IMR-90 (cell line): ENCODE measurements around the gene PDE6H. TPM values are rescaled to one million over a fixed set of nuclear protein-coding genes. Genes with fewer than 3 reads are reported as not detected.

Experiments used
- ATAC-seq: fragments of 200-7000 bp; cut with Tn5 transposase; 2 replicates; pipeline ENCODE4 v1.9.1; 2020; ENCODE audit warnings: low read depth, mild to moderate bottlenecking, moderate library complexity
- BruUV-seq: library from RNA; stranded (reverse); fragments of 400-500 nt; replicated peaks from 2 replicates; lab custom pipeline; 2021; lab: Mats Ljungman, UMichigan
- CTCF ChIA-PET: fragments of 300-600 bp; formaldehyde crosslinking; extraction: SDS; loops from one replicate; lab custom pipeline; 2021; ENCODE audit warnings: antibody characterized with exemption; lab: Yijun Ruan, JAX
- POLR2A ChIA-PET: fragments of 300-600 bp; sonication (Branson Sonifier 250); formaldehyde crosslinking; loops from one replicate; lab custom pipeline; 2022; ENCODE audit warnings: antibody characterized with exemption; ENCODE audit not compliant: unreplicated experiment; lab: Charles Lee
- DNase-seq: peaks from one replicate; pipeline ENCODE4 v3.0.0; 2013
- H2AFZ ChIP-seq: replicated peaks from 2 replicates; pipeline ENCODE3; 2013; ENCODE audit warnings: low read length, mild to moderate bottlenecking; ENCODE audit not compliant: poor library complexity
- H2AK5ac ChIP-seq: 2 replicates; pipeline ENCODE4 v1.6.1; 2013; ENCODE audit warnings: low read depth, low read length, inconsistent platforms
- H2AK9ac ChIP-seq: replicated peaks from 2 replicates; pipeline ENCODE3; 2013; ENCODE audit warnings: mild to moderate bottlenecking, low read depth, low read length, moderate library complexity; ENCODE audit not compliant: poor library complexity
- H2BK120ac ChIP-seq: 2 replicates; pipeline ENCODE4 v1.6.1; 2013; ENCODE audit warnings: low read depth, low read length, inconsistent platforms
- H2BK15ac ChIP-seq: 3 replicates; pipeline ENCODE4 v1.6.1; 2013; ENCODE audit warnings: low read depth, low read length, inconsistent platforms
- H2BK20ac ChIP-seq: 2 replicates; pipeline ENCODE4 v1.6.1; 2013; ENCODE audit warnings: low read depth, mild to moderate bottlenecking, inconsistent platforms, low read length, moderate library complexity
- H2BK5ac ChIP-seq: 2 replicates; pipeline ENCODE4 v1.6.1; 2013; ENCODE audit warnings: mild to moderate bottlenecking, low read depth, low read length, inconsistent platforms; ENCODE audit not compliant: poor library complexity, severe bottlenecking
- H3K14ac ChIP-seq: replicated peaks from 2 replicates; pipeline ENCODE4 v1.6.1; 2013; ENCODE audit warnings: low read depth, low read length, inconsistent platforms
- H3K18ac ChIP-seq: 2 replicates; pipeline ENCODE4 v1.6.1; 2013; ENCODE audit warnings: low read depth, low read length, control low read depth
- H3K23ac ChIP-seq: 2 replicates; pipeline ENCODE4 v1.6.1; 2013; ENCODE audit warnings: low read depth, low read length, inconsistent platforms
- H3K27ac ChIP-seq: 2 replicates; pipeline ENCODE4 v1.5.1; 2013; ENCODE audit warnings: mild to moderate bottlenecking, control low read depth, low read length; ENCODE audit not compliant: insufficient read depth
- H3K27me3 ChIP-seq: 2 replicates; pipeline ENCODE4 v1.6.1; 2013; ENCODE audit warnings: low read length; ENCODE audit not compliant: control insufficient read depth, insufficient read depth
- H3K36me3 ChIP-seq: 2 replicates; pipeline ENCODE4 v1.6.1; 2013; ENCODE audit warnings: low read length, mixed read lengths; ENCODE audit not compliant: control insufficient read depth, insufficient read depth
- H3K4ac ChIP-seq: 2 replicates; pipeline ENCODE4 v1.6.1; 2013; ENCODE audit warnings: low read depth, low read length, inconsistent platforms
- H3K4me1 ChIP-seq: 2 replicates; pipeline ENCODE4 v1.6.1; 2013; ENCODE audit warnings: low read length, mixed read lengths; ENCODE audit not compliant: control insufficient read depth, insufficient read depth
- H3K4me2 ChIP-seq: 2 replicates; pipeline ENCODE4 v1.6.1; 2013; ENCODE audit warnings: low read depth, mild to moderate bottlenecking, control low read depth, low read length, moderate library complexity
- H3K4me3 ChIP-seq: 2 replicates; pipeline ENCODE4 v1.5.1; 2013; ENCODE audit warnings: low read depth, mild to moderate bottlenecking, control low read depth, low read length, moderate library complexity; ENCODE audit not compliant: insufficient read depth
- H3K56ac ChIP-seq: 2 replicates; pipeline ENCODE4 v1.6.1; 2013; ENCODE audit warnings: low read length, inconsistent platforms; ENCODE audit not compliant: insufficient read depth; ENCODE audit errors: extremely low read depth
- H3K79me1 ChIP-seq, 2 experiments: 2 replicates each; pipeline ENCODE4 v1.6.1; 2013; ENCODE audit warnings: low read length in 2 of 2, inconsistent platforms in 1 of 2, low read depth in 1 of 2
- H3K9ac ChIP-seq: 2 replicates; pipeline ENCODE4 v1.6.1; 2013; ENCODE audit warnings: low read depth, low read length, control low read depth
- H3K9me1 ChIP-seq: 2 replicates; pipeline ENCODE4 v1.6.1; 2013; ENCODE audit warnings: low read length, inconsistent platforms; ENCODE audit not compliant: insufficient read depth
- H3K9me3 ChIP-seq: 2 replicates; pipeline ENCODE4 v1.6.1; 2013; ENCODE audit warnings: low read length; ENCODE audit not compliant: control insufficient read depth, insufficient read depth
- H4K20me1 ChIP-seq: 2 replicates; pipeline ENCODE4 v1.6.1; 2013; ENCODE audit warnings: low read length, inconsistent platforms; ENCODE audit not compliant: insufficient read depth
- H4K5ac ChIP-seq: 2 replicates; pipeline ENCODE4 v1.6.1; 2013; ENCODE audit warnings: mild to moderate bottlenecking, low read depth, low read length, control low read depth
- H4K8ac ChIP-seq, 2 experiments: 2 replicates each; pipeline ENCODE4 v1.6.1; 2013; ENCODE audit warnings: low read depth in 2 of 2, low read length in 2 of 2, control low read depth in 1 of 2, inconsistent platforms in 1 of 2
- H4K91ac ChIP-seq: 2 replicates; pipeline ENCODE4 v1.6.1; 2013; ENCODE audit warnings: low read depth, low read length, inconsistent platforms; ENCODE audit not compliant: insufficient read depth
- BHLHE40 ChIP-seq: fragments of 150-350 bp; IDR thresholded peaks from 2 replicates; pipeline ENCODE4 v1.6.1; 2016; ENCODE audit warnings: mild to moderate bottlenecking, low read depth, low read length
- CEBPB ChIP-seq: IDR thresholded peaks from 2 replicates; pipeline ENCODE4 v1.6.1; 2012; ENCODE audit warnings: low read depth, low read length, improper control_type of control experiment
- CHD1 ChIP-seq: IDR thresholded peaks from 2 replicates; pipeline ENCODE4 v1.6.1; 2012; ENCODE audit warnings: low read depth, low read length, improper control_type of control experiment
- FOS ChIP-seq: fragments of 150-350 bp; IDR thresholded peaks from 2 replicates; pipeline ENCODE4 v1.6.1; 2016; ENCODE audit warnings: low read depth, low read length
- MAFK ChIP-seq: IDR thresholded peaks from 2 replicates; pipeline ENCODE4 v1.6.1; 2012; ENCODE audit warnings: low read depth, low read length, improper control_type of control experiment
- MAZ ChIP-seq: IDR thresholded peaks from 2 replicates; pipeline ENCODE4 v1.6.1; 2012; ENCODE audit warnings: low read depth, mild to moderate bottlenecking, low read length, improper control_type of control experiment, moderate library complexity, borderline replicate concordance
- MXI1 ChIP-seq: IDR thresholded peaks from 2 replicates; pipeline ENCODE4 v1.6.1; 2012; ENCODE audit warnings: low read depth, mild to moderate bottlenecking, low read length, moderate library complexity, borderline replicate concordance
- NFE2L2 ChIP-seq: fragments of 150-350 bp; IDR thresholded peaks from 2 replicates; pipeline ENCODE4 v1.6.1; 2016; ENCODE audit warnings: low read depth, mild to moderate bottlenecking, low read length
- POLR2A ChIP-seq: IDR thresholded peaks from 2 replicates; pipeline ENCODE4 v1.6.1; 2012; ENCODE audit warnings: mild to moderate bottlenecking, low read depth, low read length
- RAD21 ChIP-seq: IDR thresholded peaks from 2 replicates; pipeline ENCODE4 v1.6.1; 2012; ENCODE audit warnings: low read length, improper control_type of control experiment
- RCOR1 ChIP-seq: IDR thresholded peaks from 2 replicates; pipeline ENCODE4 v1.6.1; 2012; ENCODE audit warnings: mild to moderate bottlenecking, low read length, improper control_type of control experiment; ENCODE audit not compliant: insufficient replicate concordance
- RFX5 ChIP-seq: IDR thresholded peaks from 2 replicates; pipeline ENCODE4 v1.8.0; 2012; ENCODE audit warnings: low read depth, mild to moderate bottlenecking, low read length, moderate library complexity
- SMC3 ChIP-seq: fragments of 150-350 bp; IDR thresholded peaks from 2 replicates; pipeline ENCODE4 v1.6.1; 2016; ENCODE audit warnings: low read depth, mild to moderate bottlenecking, antibody characterized with exemption, low read length, moderate library complexity
- WGBS, 2 experiments: methylation state at CpG; one replicate each; pipeline versions ENCODE4 v1.1.5 to v1.1.7; 2013; ENCODE audit warnings: missing lambda C conversion rate in 2 of 2; ENCODE audit not compliant: insufficient read length in 1 of 2; ENCODE audit errors: extremely low coverage in 2 of 2; 5-methylcytosine and 5-hydroxymethylcytosine counted together
- dilution Hi-C: fragments of 300-500 bp; cut with HindIII; formaldehyde crosslinking; loops from one replicate; pipeline ENCODE4 v1.14.3; 2018; ENCODE audit warnings: low sequenced_read_pairs; ENCODE audit not compliant: unreplicated experiment
- in situ Hi-C: fragments of 300-500 bp; cut with MboI; formaldehyde crosslinking; loops from 3 replicates; pipeline ENCODE4 v1.14.3; 2019; ENCODE audit warnings: low sequenced_read_pairs, inconsistent platforms, mixed read lengths
- intact Hi-C: fragments of 100-400 bp; cut with micrococcal nuclease; formaldehyde crosslinking; loops from 2 replicates; pipeline ENCODE4 v1.10.0; 2022
- polyA plus RNA-seq, 3 experiments: library from polyadenylated mRNA; depleted of rRNA; stranded (reverse); fragments of >200 nt; gene quantifications; 2 replicates each; pipeline ENCODE4 v1.2.3, GENCODE V29; 2012; ENCODE audit warnings: low replicate concordance in 1 of 3
- total RNA-seq: library from RNA; depleted of rRNA; stranded (reverse); fragments of >200 nt; gene quantifications from 2 replicates; pipeline ENCODE4 v1.2.3, GENCODE V29; 2012
- TF ChIP-seq, protein P1 (sequence below): conservative IDR thresholded peaks from 2 replicates; pipeline ENCODE4 v1.5.1; 2012; ENCODE audit warnings: mild to moderate bottlenecking, low read depth, low read length, improper control_type of control experiment
- TF ChIP-seq, protein P2 (sequence below): fragments of 150-350 bp; IDR thresholded peaks from 2 replicates; pipeline ENCODE4 v1.6.1; 2016; ENCODE audit warnings: low read depth, mild to moderate bottlenecking, low read length, moderate library complexity, borderline replicate concordance
- TF ChIP-seq, protein P3 (sequence below): fragments of 150-350 bp; IDR thresholded peaks from 2 replicates; pipeline ENCODE4 v1.6.1; 2017; ENCODE audit warnings: mild to moderate bottlenecking, antibody characterized with exemption, low read length, low read depth

The PDE6H gene
- total and polyA plus RNA-seq, 2 of the 4 experiments (the other 2 are of a cell fraction), result not detected

DNA sequence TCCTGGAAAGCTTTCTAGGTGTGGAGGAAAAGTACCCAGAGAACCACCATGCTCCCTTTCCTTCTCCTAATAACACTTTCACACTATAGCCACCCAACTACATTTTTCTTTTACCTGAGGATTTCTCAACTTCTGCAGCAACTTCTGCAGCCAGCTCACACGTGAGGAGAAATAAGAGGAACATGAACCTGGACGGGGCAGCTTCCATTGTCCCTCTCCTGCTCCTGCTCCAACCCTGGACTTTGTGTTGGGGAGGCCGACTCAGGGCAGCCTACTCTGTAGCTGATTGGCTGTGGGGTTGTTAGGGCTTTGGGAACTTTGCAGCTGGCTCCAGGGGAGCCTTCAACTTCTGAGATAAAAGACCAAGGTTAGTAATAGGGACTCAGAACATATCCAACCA, 34.5 kb upstream of the PDE6H start, which contains the start of gene ERP27:
TSS of gene ERP27 (minus strand) at position 237 of the 400 bp plus-strand sequence. CDS start at position 208, 29 bp downstream.
- Histone ChIP-seq H2AFZ (no peak within 1 kb of the TSS), H2BK5ac (no peak within 1 kb of the TSS), H3K23ac (no peak within 1 kb of the TSS), H4K5ac (no peak within 1 kb of the TSS), H2BK15ac (no peak within 1 kb of the TSS), H3K27ac (no peak within 1 kb of the TSS), H3K9ac (no peak within 1 kb of the TSS), H3K36me3 (no peaks in the 10 kb centered on the region), H2AK5ac (no peak within 1 kb of the TSS), H3K4me2 (no peak within 1 kb of the TSS), H3K79me1 (no peaks in the 10 kb centered on the region), H2BK20ac (no peak within 1 kb of the TSS), H3K27me3 (no peaks in the 10 kb centered on the region), H4K8ac (no peak within 1 kb of the TSS), H3K9me1 (no peaks in the 10 kb centered on the region), H3K4me1 (peaks cover 2% of the 10 kb centered on the region; the same call in 1 of the 2 replicates), H3K4ac (no peak within 1 kb of the TSS), H2AK9ac (no peak within 1 kb of the TSS), H3K56ac (no peak within 1 kb of the TSS), H3K14ac (no peak within 1 kb of the TSS), H3K18ac (no peak within 1 kb of the TSS), H3K9me3 (no peaks in the 10 kb centered on the region), H2BK120ac (no peak within 1 kb of the TSS), H4K20me1 (no peaks in the 10 kb centered on the region), H3K4me3 (no peak within 1 kb of the TSS), H4K91ac (no peak within 1 kb of the TSS)
- ChIA-PET POLR2A (no interaction called here), CTCF (interaction anchor here (0.5 kb wide), 1 partner anchor 808 kb away, joined by 3 read pairs; no protein-coding TSS in a partner anchor)
- in situ Hi-C loops, result no loop called here
- DNase-seq (no peak), ATAC-seq (no peak)
- intact Hi-C loops, result no loop called here
- TF ChIP-seq CEBPB (no peak), MXI1 (no peak), MAZ (no peak), CHD1 (no peak), FOS (no peak), RCOR1 (no peak), RFX5 (no peak), SMC3 (no peak), POLR2A (no peak), RAD21 (no peak), BHLHE40 (no peak), MAFK (no peak), NFE2L2 (no peak)
- TF ChIP-seq, protein P1, sequence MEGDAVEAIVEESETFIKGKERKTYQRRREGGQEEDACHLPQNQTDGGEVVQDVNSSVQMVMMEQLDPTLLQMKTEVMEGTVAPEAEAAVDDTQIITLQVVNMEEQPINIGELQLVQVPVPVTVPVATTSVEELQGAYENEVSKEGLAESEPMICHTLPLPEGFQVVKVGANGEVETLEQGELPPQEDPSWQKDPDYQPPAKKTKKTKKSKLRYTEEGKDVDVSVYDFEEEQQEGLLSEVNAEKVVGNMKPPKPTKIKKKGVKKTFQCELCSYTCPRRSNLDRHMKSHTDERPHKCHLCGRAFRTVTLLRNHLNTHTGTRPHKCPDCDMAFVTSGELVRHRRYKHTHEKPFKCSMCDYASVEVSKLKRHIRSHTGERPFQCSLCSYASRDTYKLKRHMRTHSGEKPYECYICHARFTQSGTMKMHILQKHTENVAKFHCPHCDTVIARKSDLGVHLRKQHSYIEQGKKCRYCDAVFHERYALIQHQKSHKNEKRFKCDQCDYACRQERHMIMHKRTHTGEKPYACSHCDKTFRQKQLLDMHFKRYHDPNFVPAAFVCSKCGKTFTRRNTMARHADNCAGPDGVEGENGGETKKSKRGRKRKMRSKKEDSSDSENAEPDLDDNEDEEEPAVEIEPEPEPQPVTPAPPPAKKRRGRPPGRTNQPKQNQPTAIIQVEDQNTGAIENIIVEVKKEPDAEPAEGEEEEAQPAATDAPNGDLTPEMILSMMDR, result no peak
- TF ChIP-seq, protein P2, sequence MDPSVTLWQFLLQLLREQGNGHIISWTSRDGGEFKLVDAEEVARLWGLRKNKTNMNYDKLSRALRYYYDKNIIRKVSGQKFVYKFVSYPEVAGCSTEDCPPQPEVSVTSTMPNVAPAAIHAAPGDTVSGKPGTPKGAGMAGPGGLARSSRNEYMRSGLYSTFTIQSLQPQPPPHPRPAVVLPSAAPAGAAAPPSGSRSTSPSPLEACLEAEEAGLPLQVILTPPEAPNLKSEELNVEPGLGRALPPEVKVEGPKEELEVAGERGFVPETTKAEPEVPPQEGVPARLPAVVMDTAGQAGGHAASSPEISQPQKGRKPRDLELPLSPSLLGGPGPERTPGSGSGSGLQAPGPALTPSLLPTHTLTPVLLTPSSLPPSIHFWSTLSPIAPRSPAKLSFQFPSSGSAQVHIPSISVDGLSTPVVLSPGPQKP, result no peak
- TF ChIP-seq, protein P3, sequence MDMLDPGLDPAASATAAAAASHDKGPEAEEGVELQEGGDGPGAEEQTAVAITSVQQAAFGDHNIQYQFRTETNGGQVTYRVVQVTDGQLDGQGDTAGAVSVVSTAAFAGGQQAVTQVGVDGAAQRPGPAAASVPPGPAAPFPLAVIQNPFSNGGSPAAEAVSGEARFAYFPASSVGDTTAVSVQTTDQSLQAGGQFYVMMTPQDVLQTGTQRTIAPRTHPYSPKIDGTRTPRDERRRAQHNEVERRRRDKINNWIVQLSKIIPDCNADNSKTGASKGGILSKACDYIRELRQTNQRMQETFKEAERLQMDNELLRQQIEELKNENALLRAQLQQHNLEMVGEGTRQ, result no peak
- no TSS peak for BruUV-seq
- WGBS, 2 experiments, result no CpG with 5 or more reads among the region's 3 CpGs
- dilution Hi-C loops, result no loop called here
